ENCODE results near the gene C4orf50.
"Not testable (repeated sequence)": the region's sequence is repeated elsewhere in the genome, so short reads cannot be mapped to it uniquely, and the experiment has no call there.

Gene C4orf50

GRCh38 chr4:5954056-5954760, 64.0 kb downstream of the C4orf50 start:
- Histone ChIP-seq H3K9ac (ENCODE audit: low read length) (no peak overlapping the region), H3K79me2 (ENCODE audit: insufficient read depth, low read length) (no peaks in the 10 kb centered on the region), H3K4me1 (ENCODE audit: insufficient read depth, low read length, severe bottlenecking) (no peaks in the 10 kb centered on the region), H3K9me3 (ENCODE audit: low read length) (no peaks in the 10 kb centered on the region), H3K4me2 (ENCODE audit: low read length) (no peak overlapping the region), H3K27me3 (ENCODE audit: insufficient read depth, low read length) (no peaks in the 10 kb centered on the region), H3K9me2 (ENCODE audit: low read depth, low read length) (no peaks in the 10 kb centered on the region), H3F3A (ENCODE audit: insufficient read depth, low read length) (no peaks in the 10 kb centered on the region), H4K20me1 (ENCODE audit: insufficient read depth, low read length) (no peaks in the 10 kb centered on the region), H3K36me3 (ENCODE audit: insufficient read depth, low read length) (no peaks in the 10 kb centered on the region), H3K27ac (ENCODE audit: low read depth, low read length, poor library complexity, severe bottlenecking) (no peak overlapping the region), H3K4me3 (ENCODE audit: low read depth, low read length, poor library complexity, severe bottlenecking) (no peak overlapping the region), H2AFZ (ENCODE audit: low read length) (no peak overlapping the region)
- TF ChIP-seq CTCF (IDR thresholded peaks at IDR 0.05; ENCODE audit: low read length): no peak
- TF ChIP-seq EZH2 (IDR thresholded peaks at IDR 0.05; ENCODE audit: borderline replicate concordance, low read length): no peak

DNA sequence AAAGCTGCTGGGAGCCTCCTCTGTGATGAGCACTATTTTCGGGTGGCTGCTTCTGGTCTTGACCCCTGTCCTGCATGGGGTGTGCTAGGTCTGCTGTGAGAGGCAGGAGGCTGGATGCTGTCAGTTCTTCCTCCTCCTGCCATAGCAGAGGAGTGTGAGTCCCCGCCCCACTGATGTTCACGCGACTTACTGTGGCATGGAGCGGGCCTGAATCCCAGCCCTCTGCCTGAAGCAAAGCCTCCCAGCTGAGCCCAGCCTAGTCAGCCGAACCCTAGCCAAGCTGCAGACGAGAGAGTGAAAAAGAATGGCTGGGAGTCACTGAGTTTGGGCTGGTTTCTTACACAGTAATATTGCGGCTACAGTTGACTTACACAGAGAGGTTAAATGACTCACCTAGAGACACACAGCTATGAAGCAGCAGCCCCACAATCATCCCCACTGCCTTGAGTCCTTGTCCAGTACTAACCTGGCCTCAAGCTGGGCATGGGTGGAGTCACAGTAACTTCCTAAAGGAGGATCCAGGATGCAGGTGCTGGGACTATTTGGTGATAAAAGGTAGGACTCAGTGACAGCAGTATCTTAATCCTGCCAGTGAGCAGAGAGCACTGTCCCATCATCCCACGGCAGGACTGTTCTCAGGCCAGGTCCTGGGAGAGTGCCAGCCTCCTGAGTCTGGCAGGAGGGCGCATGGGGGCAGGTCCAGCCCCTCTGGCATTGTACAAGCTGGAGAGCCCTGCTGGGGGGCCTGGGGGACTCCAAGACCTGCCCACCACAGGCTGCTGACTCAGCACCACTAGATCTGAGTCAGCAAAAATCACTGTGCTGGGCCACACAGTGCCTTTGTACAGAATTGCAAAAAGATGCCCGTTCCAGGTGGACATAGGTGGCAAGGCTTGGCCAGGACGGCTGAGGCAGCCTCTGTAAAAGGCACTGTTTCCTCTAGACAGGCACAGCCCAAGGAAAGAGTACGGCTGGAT, 65.0 kb downstream of the C4orf50 start:
- Histone ChIP-seq H3K36me3 (ENCODE audit: insufficient read depth, low read length) (no peaks in the 10 kb centered on the region), H3K4me2 (ENCODE audit: low read length) (no peak overlapping the region), H4K20me1 (ENCODE audit: insufficient read depth, low read length) (no peaks in the 10 kb centered on the region), H3K4me3 (ENCODE audit: low read depth, low read length, poor library complexity, severe bottlenecking) (no peak overlapping the region), H2AFZ (ENCODE audit: low read length) (no peak overlapping the region), H3K9me2 (ENCODE audit: low read depth, low read length) (no peaks in the 10 kb centered on the region), H3K27me3 (ENCODE audit: insufficient read depth, low read length) (no peaks in the 10 kb centered on the region), H3K9me3 (ENCODE audit: low read length) (no peaks in the 10 kb centered on the region), H3F3A (ENCODE audit: insufficient read depth, low read length) (no peaks in the 10 kb centered on the region), H3K9ac (ENCODE audit: low read length) (no peak overlapping the region), H3K4me1 (ENCODE audit: insufficient read depth, low read length, severe bottlenecking) (no peaks in the 10 kb centered on the region), H3K79me2 (ENCODE audit: insufficient read depth, low read length) (no peaks in the 10 kb centered on the region), H3K27ac (ENCODE audit: low read depth, low read length, poor library complexity, severe bottlenecking) (no peak overlapping the region)
- TF ChIP-seq CTCF (IDR thresholded peaks at IDR 0.05; ENCODE audit: low read length) (no peak), EZH2 (IDR thresholded peaks at IDR 0.05; ENCODE audit: borderline replicate concordance, low read length) (no peak)

- Histone ChIP-seq H3K4me1 (ENCODE audit: insufficient read depth, low read length, severe bottlenecking) (no peaks in the 10 kb centered on the region), H2AFZ (ENCODE audit: low read length) (no peak overlapping the region), H4K20me1 (ENCODE audit: insufficient read depth, low read length) (no peaks in the 10 kb centered on the region), H3K4me3 (ENCODE audit: low read depth, low read length, poor library complexity, severe bottlenecking) (no peak overlapping the region), H3K9me2 (ENCODE audit: low read depth, low read length) (no peaks in the 10 kb centered on the region), H3K4me2 (ENCODE audit: low read length) (no peak overlapping the region), H3K27me3 (ENCODE audit: insufficient read depth, low read length) (no peaks in the 10 kb centered on the region), H3K27ac (ENCODE audit: low read depth, low read length, poor library complexity, severe bottlenecking) (no peak overlapping the region), H3K36me3 (ENCODE audit: insufficient read depth, low read length) (no peaks in the 10 kb centered on the region), H3F3A (ENCODE audit: insufficient read depth, low read length) (no peaks in the 10 kb centered on the region), H3K79me2 (ENCODE audit: insufficient read depth, low read length) (no peaks in the 10 kb centered on the region), H3K9me3 (ENCODE audit: low read length) (no peaks in the 10 kb centered on the region), H3K9ac (ENCODE audit: low read length) (no peak overlapping the region)
- no peak for TF ChIP-seq EZH2 (IDR thresholded peaks at IDR 0.05; ENCODE audit: borderline replicate concordance, low read length)
- no peak for TF ChIP-seq CTCF (IDR thresholded peaks at IDR 0.05; ENCODE audit: low read length)
Measured at GRCh38 chr4:5952286-5952974, 65.8 kb downstream of the C4orf50 start.

DNA sequence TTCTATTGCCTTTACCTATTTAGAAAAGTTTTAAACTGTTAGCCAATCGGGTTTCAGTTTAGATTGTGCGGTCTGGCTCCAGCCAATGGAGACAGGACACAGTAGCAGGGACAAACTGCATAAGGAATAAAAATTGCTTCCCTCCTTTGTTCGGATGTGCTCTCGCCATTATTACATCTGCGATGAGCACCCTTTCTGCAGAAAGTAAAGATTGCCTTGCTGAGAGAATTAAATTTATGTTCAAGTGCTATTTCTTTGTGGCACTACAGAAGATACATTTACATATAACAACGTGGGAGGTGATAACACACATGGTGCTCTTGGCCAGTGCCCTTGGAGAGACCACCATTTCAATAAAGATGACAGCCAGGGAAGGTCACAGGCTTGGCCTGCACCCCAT, 71.6 kb downstream of the C4orf50 start:
- H3K9me2 ChIP-seq (ENCODE audit: low read depth, low read length); H3K4me3 ChIP-seq (ENCODE audit: low read depth, low read length, poor library complexity, severe bottlenecking); H3K9ac ChIP-seq (ENCODE audit: low read length); H3K27ac ChIP-seq (ENCODE audit: low read depth, low read length, poor library complexity, severe bottlenecking); H3K36me3 ChIP-seq (ENCODE audit: insufficient read depth, low read length); H3K4me1 ChIP-seq (ENCODE audit: insufficient read depth, low read length, severe bottlenecking); H2AFZ ChIP-seq (ENCODE audit: low read length); H3K79me2 ChIP-seq (ENCODE audit: insufficient read depth, low read length); H3F3A ChIP-seq (ENCODE audit: insufficient read depth, low read length); H3K4me2 ChIP-seq (ENCODE audit: low read length); H4K20me1 ChIP-seq (ENCODE audit: insufficient read depth, low read length); H3K9me3 ChIP-seq (ENCODE audit: low read length); H3K27me3 ChIP-seq (ENCODE audit: insufficient read depth, low read length): not testable (repeated sequence)

All from OCI-LY1 (cell line).